GM13976 (cell line): ENCODE results near the gene SHF.
A peak's percentile ranks its signal among the peaks of the same experiment; 100 is the strongest.

ENCODE experiments used
- DNase-seq: peaks from one replicate; pipeline ENCODE4 v3.0.0; 2012; ENCODE audit warnings: low spot score
- CTCF ChIP-seq: IDR thresholded peaks from 2 replicates; pipeline ENCODE4 v1.5.1; 2012; ENCODE audit warnings: borderline replicate concordance, mild to moderate bottlenecking; ENCODE audit not compliant: insufficient read depth; ENCODE audit errors: extremely low read depth, missing control alignments, control extremely low read depth
- in situ Hi-C: fragments of 300-500 bp; cut with MboI; formaldehyde crosslinking; loops from one replicate; pipeline ENCODE4 v1.12.0; 2022; ENCODE audit warnings: low sequenced_read_pairs, mixed read lengths, inconsistent platforms; ENCODE audit not compliant: unreplicated experiment

Gene SHF

GRCh38 chr15:45126535-45127158, 61.1 kb downstream of the SHF start:
- peak; percentile 57 for TF ChIP-seq CTCF
- no peak for DNase-seq
- in situ Hi-C loops, result no loop called here

GRCh38 chr15:45123397-45123796, 64.4 kb downstream of the SHF start:
- in situ Hi-C loops, result loop anchor here (25.0 kb wide), 1 partner anchor 161 kb away; the partner anchor contains the start of gene TERB2
- no peak for DNase-seq
- no peak for TF ChIP-seq CTCF

- in situ Hi-C loops, result loop anchor here (25.0 kb wide), 1 partner anchor 160 kb away; the partner anchor contains the start of gene TERB2
- DNase-seq, result no peak
- TF ChIP-seq CTCF, result no peak
Measured at GRCh38 chr15:45122719-45123118, 65.0 kb downstream of the SHF start.

- in situ Hi-C loops, result loop anchor here (25.0 kb wide), 1 partner anchor 160 kb away; the partner anchor contains the start of gene TERB2
- no peak for TF ChIP-seq CTCF
- no peak for DNase-seq
Measured at GRCh38 chr15:45121706-45122417, 65.9 kb downstream of the SHF start.

GRCh38 chr15:45121020-45121419, 66.7 kb downstream of the SHF start:
- DNase-seq, result no peak
- no peak for TF ChIP-seq CTCF
- in situ Hi-C loops, result loop anchor here (25.0 kb wide), 1 partner anchor 159 kb away; the partner anchor contains the start of gene TERB2

- in situ Hi-C loops, result loop anchor here (25.0 kb wide), 1 partner anchor 158 kb away; the partner anchor contains the start of gene TERB2
- TF ChIP-seq CTCF, result no peak
- no peak for DNase-seq
Measured at GRCh38 chr15:45120081-45120972, 67.4 kb downstream of the SHF start.
